Endothelial cell of umbilical vein (primary cell): ENCODE results near the gene TXNIP.

Experiments used
- CTCF ChIP-seq, 2 donors: IDR thresholded peaks; 1 replicate in 1 of 2; 2 replicates in 1 of 2; pipeline ENCODE4 v1.5.1; 2011; ENCODE audit warnings: low read length in 2 of 2, mild to moderate bottlenecking in 2 of 2, moderate library complexity in 2 of 2, control low read depth in 1 of 2, inconsistent platforms in 1 of 2, low read depth in 1 of 2; ENCODE audit not compliant: insufficient read depth in 1 of 2; ENCODE audit errors: extremely low read depth in 1 of 2
- EZH2 ChIP-seq: IDR thresholded peaks from 2 replicates; pipeline ENCODE4 v1.6.1; 2012; ENCODE audit warnings: borderline replicate concordance, low read depth, mild to moderate bottlenecking, moderate library complexity, low read length, inconsistent platforms; ENCODE audit not compliant: severe bottlenecking
- MAX ChIP-seq: IDR thresholded peaks from 2 replicates; pipeline ENCODE4 v1.6.1; 2011; ENCODE audit not compliant: insufficient read depth, insufficient read length
- POLR2A ChIP-seq: IDR thresholded peaks from 2 replicates; pipeline ENCODE4 v1.6.1; 2012; ENCODE audit warnings: low read depth, mild to moderate bottlenecking, control low read depth, low read length

- peak; percentile 52 to 60 for TF ChIP-seq CTCF (IDR thresholded peaks at IDR 0.05; ENCODE audit: extremely low read depth in 1 of 2, insufficient read depth in 1 of 2, low read depth in 1 of 2, low read length in 2 of 2)
- TF ChIP-seq POLR2A, result no peak
- no peak for TF ChIP-seq EZH2
- no peak for TF ChIP-seq MAX
These were observed 16.6 kb upstream of the TXNIP start for GRCh38 chr1:146012703-146013558.
